GM19397 (cell line): Measurements from ENCODE around the gene TMEM9.

Experiments
- ATAC-seq: cut with Tn5 transposase; IDR thresholded peaks from one replicate; pipeline ENCODE4 v1.9.1; 2021; ENCODE audit warnings: mild to moderate bottlenecking, moderate library complexity; ENCODE audit not compliant: unreplicated experiment

The TMEM9 gene

GRCh38 chr1:201154389-201155165 lies at the start of gene TMEM9:
Gene TMEM9 (minus strand): TSS chr1:201154474. CDS start chr1:201153923, 551 bp downstream.
- peak; percentile 94 for ATAC-seq

- no peak for ATAC-seq
These were observed 44.3 kb upstream of the TMEM9 start for GRCh38 chr1:201198598-201198997.

GRCh38 chr1:201194046-201194445 lies 39.8 kb upstream of the TMEM9 start:
- ATAC-seq: no peak

GRCh38 chr1:201192261-201192788 lies 38.1 kb upstream of the TMEM9 start:
- ATAC-seq: no peak

- ATAC-seq: no peak
These were observed 37.5 kb upstream of the TMEM9 start for GRCh38 chr1:201191653-201192260.

- no peak for ATAC-seq
These were observed 36.4 kb upstream of the TMEM9 start, which contains the start of gene IGFN1 for GRCh38 chr1:201190624-201191051. Gene IGFN1 (plus strand): TSS chr1:201190824. CDS start chr1:201193294, 2,470 bp downstream.

- ATAC-seq: no peak
These were observed 35.7 kb upstream of the TMEM9 start for GRCh38 chr1:201190005-201190404.

- no peak for ATAC-seq
These were observed 34.8 kb upstream of the TMEM9 start for GRCh38 chr1:201189085-201189484.

- no peak for ATAC-seq
These were observed 31.9 kb upstream of the TMEM9 start for GRCh38 chr1:201186192-201186591.

GRCh38 chr1:201185527-201186128 lies 31.4 kb upstream of the TMEM9 start:
- no peak for ATAC-seq

GRCh38 chr1:201185123-201185453 lies 30.8 kb upstream of the TMEM9 start:
- ATAC-seq: no peak

- no peak for ATAC-seq
These were observed 30.2 kb upstream of the TMEM9 start for GRCh38 chr1:201184307-201185122.

- no peak for ATAC-seq
These were observed 29.5 kb upstream of the TMEM9 start for GRCh38 chr1:201183753-201184152.

- ATAC-seq: no peak
These were observed 28.9 kb upstream of the TMEM9 start for GRCh38 chr1:201183209-201183608.

- no peak for ATAC-seq
These were observed 27.5 kb upstream of the TMEM9 start for GRCh38 chr1:201181726-201182125.

- ATAC-seq: no peak
These were observed 27.0 kb upstream of the TMEM9 start for GRCh38 chr1:201181323-201181722.

- ATAC-seq: no peak
These were observed 26.6 kb upstream of the TMEM9 start for GRCh38 chr1:201180901-201181300.

- ATAC-seq: no peak
These were observed 25.9 kb upstream of the TMEM9 start for GRCh38 chr1:201180141-201180540.

GRCh38 chr1:201178718-201179117 lies 24.4 kb upstream of the TMEM9 start:
- no peak for ATAC-seq

GRCh38 chr1:201176940-201177339 lies 22.7 kb upstream of the TMEM9 start:
- ATAC-seq: no peak
